H1 (cell line): ENCODE results near the gene COL4A2. TPM values are rescaled to one million over a fixed set of nuclear protein-coding genes. Genes with fewer than 3 reads are reported as not detected.

Experiments
- ASH2L ChIP-seq: fragments of 200-600, 300-600 bp; sonication (generic); IDR thresholded peaks from one replicate; pipeline ENCODE4 v1.7.1; 2017; ENCODE audit warnings: low read length
- EZH2 ChIP-seq: fragments of 200-600 bp; sonication (generic); IDR thresholded peaks from 2 replicates; pipeline ENCODE4 v1.7.1; 2012; ENCODE audit warnings: low read depth, mild to moderate bottlenecking, moderate library complexity, low read length, inconsistent platforms; ENCODE audit not compliant: severe bottlenecking
- JUN ChIP-seq: IDR thresholded peaks from 2 replicates; pipeline ENCODE4 v1.6.1; 2011; ENCODE audit warnings: low read depth, mild to moderate bottlenecking, improper control_type of control experiment, low read length
- SP2 ChIP-seq: IDR thresholded peaks from 2 replicates; pipeline ENCODE4 v1.6.1; 2012; ENCODE audit warnings: mild to moderate bottlenecking, low read length, inconsistent platforms
- SRF ChIP-seq: IDR thresholded peaks from 2 replicates; pipeline ENCODE4 v1.6.1; 2011; ENCODE audit warnings: mild to moderate bottlenecking, low read depth, low read length, moderate library complexity
- polyA plus RNA-seq, 7 experiments: library from polyadenylated mRNA; depleted of rRNA in 3 of 7; stranded (reverse) in 5 of 7; unstranded in 2 of 7; fragments of >200 nt in 5 of 7; fragments of 200-250 nt in 2 of 7; gene quantifications; 1 replicate in 5 of 7; 2 replicates in 1 of 7; 4 replicates in 1 of 7; pipeline versions ENCODE4 v1.2.1 to v1.2.3, GENCODE V29; 2011 to 2013; ENCODE audit warnings: missing spikeins in 2 of 7, mixed read lengths in 2 of 7
- total RNA-seq: library from RNA; stranded (reverse); fragmentation: NEBNext Ultra II Directional; extraction: Animal tissue kit (Norgen Biotek cat#: 25700); gene quantifications from 2 replicates; pipeline ENCODE4 v1.2.1, GENCODE V29; 2021
- TF ChIP-seq, protein P1 (sequence below): fragments of 300-600 bp; sonication (generic); IDR thresholded peaks from 2 replicates; pipeline ENCODE4 v1.7.1; 2012; ENCODE audit warnings: low read length, moderate library complexity, mild to moderate bottlenecking, inconsistent platforms; ENCODE audit not compliant: insufficient replicate concordance

The COL4A2 gene
- total and polyA plus RNA-seq, 2 of the 8 experiments (the other 6 are each of a cell fraction or from before 2014, with no cell fraction given) = 80.4 to 87.3 TPM

DNA sequence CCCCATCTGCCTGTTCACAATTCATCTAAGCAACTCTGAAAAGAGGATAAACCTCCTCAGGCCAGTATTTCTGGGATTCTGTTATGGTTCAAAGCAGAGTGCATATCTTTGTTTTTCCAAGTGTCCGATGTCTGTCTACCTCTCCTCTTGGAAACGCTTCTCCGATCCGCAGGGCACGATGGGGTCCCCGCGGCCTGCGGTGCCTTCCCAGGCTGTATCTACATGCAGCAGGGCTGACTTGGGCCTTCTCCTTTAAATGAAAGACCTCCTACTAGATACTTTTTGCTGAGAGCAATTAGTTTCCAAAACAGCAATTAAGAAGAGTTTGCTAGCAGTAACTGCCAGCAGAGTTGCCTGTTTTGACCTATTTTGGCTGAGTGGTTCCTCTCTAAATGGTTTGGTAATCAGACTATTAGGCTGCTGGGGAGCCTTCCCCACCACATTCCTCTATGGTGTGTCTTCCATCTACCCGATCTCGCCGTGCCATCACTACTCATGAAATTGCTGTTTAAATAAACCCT lies 23.5 kb downstream of the COL4A2 start (continued):
- TF ChIP-seq, protein P1, sequence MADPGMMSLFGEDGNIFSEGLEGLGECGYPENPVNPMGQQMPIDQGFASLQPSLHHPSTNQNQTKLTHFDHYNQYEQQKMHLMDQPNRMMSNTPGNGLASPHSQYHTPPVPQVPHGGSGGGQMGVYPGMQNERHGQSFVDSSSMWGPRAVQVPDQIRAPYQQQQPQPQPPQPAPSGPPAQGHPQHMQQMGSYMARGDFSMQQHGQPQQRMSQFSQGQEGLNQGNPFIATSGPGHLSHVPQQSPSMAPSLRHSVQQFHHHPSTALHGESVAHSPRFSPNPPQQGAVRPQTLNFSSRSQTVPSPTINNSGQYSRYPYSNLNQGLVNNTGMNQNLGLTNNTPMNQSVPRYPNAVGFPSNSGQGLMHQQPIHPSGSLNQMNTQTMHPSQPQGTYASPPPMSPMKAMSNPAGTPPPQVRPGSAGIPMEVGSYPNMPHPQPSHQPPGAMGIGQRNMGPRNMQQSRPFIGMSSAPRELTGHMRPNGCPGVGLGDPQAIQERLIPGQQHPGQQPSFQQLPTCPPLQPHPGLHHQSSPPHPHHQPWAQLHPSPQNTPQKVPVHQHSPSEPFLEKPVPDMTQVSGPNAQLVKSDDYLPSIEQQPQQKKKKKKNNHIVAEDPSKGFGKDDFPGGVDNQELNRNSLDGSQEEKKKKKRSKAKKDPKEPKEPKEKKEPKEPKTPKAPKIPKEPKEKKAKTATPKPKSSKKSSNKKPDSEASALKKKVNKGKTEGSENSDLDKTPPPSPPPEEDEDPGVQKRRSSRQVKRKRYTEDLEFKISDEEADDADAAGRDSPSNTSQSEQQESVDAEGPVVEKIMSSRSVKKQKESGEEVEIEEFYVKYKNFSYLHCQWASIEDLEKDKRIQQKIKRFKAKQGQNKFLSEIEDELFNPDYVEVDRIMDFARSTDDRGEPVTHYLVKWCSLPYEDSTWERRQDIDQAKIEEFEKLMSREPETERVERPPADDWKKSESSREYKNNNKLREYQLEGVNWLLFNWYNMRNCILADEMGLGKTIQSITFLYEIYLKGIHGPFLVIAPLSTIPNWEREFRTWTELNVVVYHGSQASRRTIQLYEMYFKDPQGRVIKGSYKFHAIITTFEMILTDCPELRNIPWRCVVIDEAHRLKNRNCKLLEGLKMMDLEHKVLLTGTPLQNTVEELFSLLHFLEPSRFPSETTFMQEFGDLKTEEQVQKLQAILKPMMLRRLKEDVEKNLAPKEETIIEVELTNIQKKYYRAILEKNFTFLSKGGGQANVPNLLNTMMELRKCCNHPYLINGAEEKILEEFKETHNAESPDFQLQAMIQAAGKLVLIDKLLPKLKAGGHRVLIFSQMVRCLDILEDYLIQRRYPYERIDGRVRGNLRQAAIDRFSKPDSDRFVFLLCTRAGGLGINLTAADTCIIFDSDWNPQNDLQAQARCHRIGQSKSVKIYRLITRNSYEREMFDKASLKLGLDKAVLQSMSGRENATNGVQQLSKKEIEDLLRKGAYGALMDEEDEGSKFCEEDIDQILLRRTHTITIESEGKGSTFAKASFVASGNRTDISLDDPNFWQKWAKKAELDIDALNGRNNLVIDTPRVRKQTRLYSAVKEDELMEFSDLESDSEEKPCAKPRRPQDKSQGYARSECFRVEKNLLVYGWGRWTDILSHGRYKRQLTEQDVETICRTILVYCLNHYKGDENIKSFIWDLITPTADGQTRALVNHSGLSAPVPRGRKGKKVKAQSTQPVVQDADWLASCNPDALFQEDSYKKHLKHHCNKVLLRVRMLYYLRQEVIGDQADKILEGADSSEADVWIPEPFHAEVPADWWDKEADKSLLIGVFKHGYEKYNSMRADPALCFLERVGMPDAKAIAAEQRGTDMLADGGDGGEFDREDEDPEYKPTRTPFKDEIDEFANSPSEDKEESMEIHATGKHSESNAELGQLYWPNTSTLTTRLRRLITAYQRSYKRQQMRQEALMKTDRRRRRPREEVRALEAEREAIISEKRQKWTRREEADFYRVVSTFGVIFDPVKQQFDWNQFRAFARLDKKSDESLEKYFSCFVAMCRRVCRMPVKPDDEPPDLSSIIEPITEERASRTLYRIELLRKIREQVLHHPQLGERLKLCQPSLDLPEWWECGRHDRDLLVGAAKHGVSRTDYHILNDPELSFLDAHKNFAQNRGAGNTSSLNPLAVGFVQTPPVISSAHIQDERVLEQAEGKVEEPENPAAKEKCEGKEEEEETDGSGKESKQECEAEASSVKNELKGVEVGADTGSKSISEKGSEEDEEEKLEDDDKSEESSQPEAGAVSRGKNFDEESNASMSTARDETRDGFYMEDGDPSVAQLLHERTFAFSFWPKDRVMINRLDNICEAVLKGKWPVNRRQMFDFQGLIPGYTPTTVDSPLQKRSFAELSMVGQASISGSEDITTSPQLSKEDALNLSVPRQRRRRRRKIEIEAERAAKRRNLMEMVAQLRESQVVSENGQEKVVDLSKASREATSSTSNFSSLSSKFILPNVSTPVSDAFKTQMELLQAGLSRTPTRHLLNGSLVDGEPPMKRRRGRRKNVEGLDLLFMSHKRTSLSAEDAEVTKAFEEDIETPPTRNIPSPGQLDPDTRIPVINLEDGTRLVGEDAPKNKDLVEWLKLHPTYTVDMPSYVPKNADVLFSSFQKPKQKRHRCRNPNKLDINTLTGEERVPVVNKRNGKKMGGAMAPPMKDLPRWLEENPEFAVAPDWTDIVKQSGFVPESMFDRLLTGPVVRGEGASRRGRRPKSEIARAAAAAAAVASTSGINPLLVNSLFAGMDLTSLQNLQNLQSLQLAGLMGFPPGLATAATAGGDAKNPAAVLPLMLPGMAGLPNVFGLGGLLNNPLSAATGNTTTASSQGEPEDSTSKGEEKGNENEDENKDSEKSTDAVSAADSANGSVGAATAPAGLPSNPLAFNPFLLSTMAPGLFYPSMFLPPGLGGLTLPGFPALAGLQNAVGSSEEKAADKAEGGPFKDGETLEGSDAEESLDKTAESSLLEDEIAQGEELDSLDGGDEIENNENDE = no peak
- TF ChIP-seq ASH2L = no peak
- TF ChIP-seq EZH2 = no peak
- no peak for TF ChIP-seq SP2
- no peak for TF ChIP-seq SRF
- no peak for TF ChIP-seq JUN
